Measurements from ENCODE around the gene DENND1A.

DNA sequence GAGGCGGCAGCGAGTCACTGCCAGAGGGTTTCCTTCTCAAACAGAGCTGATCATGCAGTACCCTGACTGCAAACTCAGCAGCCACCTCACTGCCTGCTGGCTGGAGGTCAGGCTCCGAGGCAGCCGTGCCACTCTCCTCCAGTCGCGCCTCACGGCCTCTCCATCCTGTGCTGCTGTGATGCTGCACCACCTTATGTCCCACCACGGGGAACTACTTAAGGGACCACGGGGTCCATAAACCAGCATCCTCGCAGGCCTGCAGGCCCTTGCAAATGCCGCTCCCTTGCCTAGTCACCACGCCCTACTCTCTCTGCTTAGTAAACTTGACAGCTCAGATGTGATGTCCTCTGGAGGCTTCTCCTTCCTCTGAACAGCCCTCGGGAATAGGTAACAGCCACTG is 474.7 kb downstream of the DENND1A start:
- TF ChIP-seq ZNF274 (IDR thresholded peaks at IDR 0.05; ENCODE audit: low read depth, low read length) (no peak), YY1 (IDR thresholded peaks at IDR 0.05; ENCODE audit: insufficient read depth, insufficient read length) (no peak)

All from NT2/D1 (cell line).